ENCODE measurements around the gene ACTBL2.
A peak's percentile ranks its signal among the peaks of the same experiment; 100 is the strongest.

The ACTBL2 gene

GRCh38 chr5:57448751-57449150 lies 33.9 kb downstream of the ACTBL2 start:
- DNase-seq (ENCODE audit: low read depth): no peak
- TF ChIP-seq, protein P1, sequence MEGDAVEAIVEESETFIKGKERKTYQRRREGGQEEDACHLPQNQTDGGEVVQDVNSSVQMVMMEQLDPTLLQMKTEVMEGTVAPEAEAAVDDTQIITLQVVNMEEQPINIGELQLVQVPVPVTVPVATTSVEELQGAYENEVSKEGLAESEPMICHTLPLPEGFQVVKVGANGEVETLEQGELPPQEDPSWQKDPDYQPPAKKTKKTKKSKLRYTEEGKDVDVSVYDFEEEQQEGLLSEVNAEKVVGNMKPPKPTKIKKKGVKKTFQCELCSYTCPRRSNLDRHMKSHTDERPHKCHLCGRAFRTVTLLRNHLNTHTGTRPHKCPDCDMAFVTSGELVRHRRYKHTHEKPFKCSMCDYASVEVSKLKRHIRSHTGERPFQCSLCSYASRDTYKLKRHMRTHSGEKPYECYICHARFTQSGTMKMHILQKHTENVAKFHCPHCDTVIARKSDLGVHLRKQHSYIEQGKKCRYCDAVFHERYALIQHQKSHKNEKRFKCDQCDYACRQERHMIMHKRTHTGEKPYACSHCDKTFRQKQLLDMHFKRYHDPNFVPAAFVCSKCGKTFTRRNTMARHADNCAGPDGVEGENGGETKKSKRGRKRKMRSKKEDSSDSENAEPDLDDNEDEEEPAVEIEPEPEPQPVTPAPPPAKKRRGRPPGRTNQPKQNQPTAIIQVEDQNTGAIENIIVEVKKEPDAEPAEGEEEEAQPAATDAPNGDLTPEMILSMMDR (IDR thresholded peaks at IDR 0.05; ENCODE audit: control insufficient read depth, insufficient read depth, low read depth, low read length, missing control alignments): no peak
- no peak overlapping the region for H3K4me3 ChIP-seq (ENCODE audit: control insufficient read depth, low read depth, low read length)

GRCh38 chr5:57448287-57448686 lies 34.3 kb downstream of the ACTBL2 start:
- no peak overlapping the region for H3K4me3 ChIP-seq (ENCODE audit: control insufficient read depth, low read depth, low read length)
- TF ChIP-seq, protein P1 (IDR thresholded peaks at IDR 0.05; ENCODE audit: control insufficient read depth, insufficient read depth, low read depth, low read length, missing control alignments): no peak
- DNase-seq (ENCODE audit: low read depth): no peak

DNA sequence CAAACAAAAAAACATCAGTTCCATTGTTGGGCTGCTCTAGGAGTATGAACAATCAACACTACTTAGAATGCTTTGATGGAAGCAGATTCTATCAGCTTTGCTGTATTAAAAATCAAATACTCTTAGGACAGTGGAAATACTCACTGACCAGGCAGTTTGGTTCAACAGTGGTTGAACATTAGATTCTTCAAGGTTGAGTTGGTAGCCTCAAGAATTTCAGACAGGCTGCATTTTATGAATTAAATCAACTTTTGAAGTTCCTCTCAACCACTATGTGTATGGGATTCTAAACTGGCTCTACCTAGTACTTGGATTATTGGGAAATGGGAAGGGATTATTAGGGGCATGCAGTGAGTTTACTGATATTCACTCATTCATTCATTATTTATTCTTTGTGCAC lies 35.0 kb downstream of the ACTBL2 start:
- TF ChIP-seq, protein P1 (IDR thresholded peaks at IDR 0.05; ENCODE audit: control insufficient read depth, insufficient read depth, low read depth, low read length, missing control alignments): no peak
- no peak overlapping the region for H3K4me3 ChIP-seq (ENCODE audit: control insufficient read depth, low read depth, low read length)
- peak; percentile 27 for DNase-seq (ENCODE audit: low read depth)

GRCh38 chr5:57446966-57447365 lies 35.6 kb downstream of the ACTBL2 start:
- DNase-seq (ENCODE audit: low read depth): no peak
- TF ChIP-seq, protein P1 (IDR thresholded peaks at IDR 0.05; ENCODE audit: control insufficient read depth, insufficient read depth, low read depth, low read length, missing control alignments): no peak
- H3K4me3 ChIP-seq (ENCODE audit: control insufficient read depth, low read depth, low read length): no peak overlapping the region

GRCh38 chr5:57445705-57446037 lies 36.9 kb downstream of the ACTBL2 start:
- H3K4me3 ChIP-seq (ENCODE audit: control insufficient read depth, low read depth, low read length): no peak overlapping the region
- no peak for DNase-seq (ENCODE audit: low read depth)
- TF ChIP-seq, protein P1 (IDR thresholded peaks at IDR 0.05; ENCODE audit: control insufficient read depth, insufficient read depth, low read depth, low read length, missing control alignments): no peak

- no peak for DNase-seq (ENCODE audit: low read depth)
- TF ChIP-seq, protein P1 (IDR thresholded peaks at IDR 0.05; ENCODE audit: control insufficient read depth, insufficient read depth, low read depth, low read length, missing control alignments): no peak
- H3K4me3 ChIP-seq (ENCODE audit: control insufficient read depth, low read depth, low read length): no peak overlapping the region
Observed at GRCh38 chr5:57445006-57445704, 37.5 kb downstream of the ACTBL2 start.
